ENCODE results near the gene IFT74.

- no peak for TF ChIP-seq HCFC1 (IDR thresholded peaks at IDR 0.05; ENCODE audit: low read length)
- no peak for TF ChIP-seq CTCF (IDR thresholded peaks at IDR 0.05 in 2 of 3, conservative IDR thresholded peaks at IDR 0.05 in 1 of 3; ENCODE audit: control insufficient read depth in 2 of 3, extremely low read depth in 1 of 3, insufficient read depth in 1 of 3, low read depth in 3 of 3, low read length in 3 of 3)
- no peak for TF ChIP-seq RAD21 (IDR thresholded peaks at IDR 0.05; ENCODE audit: insufficient read depth, low read depth, low read length)
- no peak for TF ChIP-seq CBX5 (IDR thresholded peaks at IDR 0.05; ENCODE audit: low read depth)
- TF ChIP-seq NFIC (IDR thresholded peaks at IDR 0.05; ENCODE audit: low read depth, low read length): no peak
- no peak for TF ChIP-seq FOS (IDR thresholded peaks at IDR 0.05; ENCODE audit: borderline replicate concordance, extremely low read depth, insufficient read length)
- no peak for TF ChIP-seq FOXM1 (IDR thresholded peaks at IDR 0.05; ENCODE audit: low read depth, low read length)
- no peak for TF ChIP-seq EP300 (IDR thresholded peaks at IDR 0.05; ENCODE audit: borderline replicate concordance in 1 of 2, control insufficient read depth in 1 of 2, low read depth in 2 of 2, low read length in 2 of 2)
Measured at GRCh38 chr9:26925609-26926008, 30.6 kb upstream of the IFT74 start.

All from GM12878 (cell line).